NCI-H1048 (cell line): ENCODE results near the gene RAP1B.

Source experiments
- DNase-seq: peaks from one replicate; lab custom pipeline; 2025; lab: John Stamatoyannopoulos, UW

Gene RAP1B

GRCh38 chr12:68612202-68612601, 1.5 kb downstream of the RAP1B start:
- no peak for DNase-seq

GRCh38 chr12:68612697-68613096, 2.0 kb downstream of the RAP1B start:
- DNase-seq, result no peak

- no peak for DNase-seq
Measured at GRCh38 chr12:68613209-68613904, 2.7 kb downstream of the RAP1B start.

GRCh38 chr12:68614105-68614679, 3.5 kb downstream of the RAP1B start:
- no peak for DNase-seq

- no peak for DNase-seq
Measured at GRCh38 chr12:68614769-68615168, 4.1 kb downstream of the RAP1B start.

- no peak for DNase-seq
Measured at GRCh38 chr12:68617160-68617926, 6.6 kb downstream of the RAP1B start.

GRCh38 chr12:68619541-68619940, 8.8 kb downstream of the RAP1B start:
- DNase-seq, result no peak

- DNase-seq, result no peak
Measured at GRCh38 chr12:68620519-68621471, 10.1 kb downstream of the RAP1B start.

- no peak for DNase-seq
Measured at GRCh38 chr12:68621472-68622081, 10.9 kb downstream of the RAP1B start.

- no peak for DNase-seq
Measured at GRCh38 chr12:68622250-68622649, 11.6 kb downstream of the RAP1B start.

- DNase-seq, result no peak
Measured at GRCh38 chr12:68623059-68623458, 12.4 kb downstream of the RAP1B start.

GRCh38 chr12:68623984-68624383, 13.3 kb downstream of the RAP1B start:
- DNase-seq, result no peak

- no peak for DNase-seq
Measured at GRCh38 chr12:68624933-68625332, 14.2 kb downstream of the RAP1B start.

- DNase-seq, result no peak
Measured at GRCh38 chr12:68627673-68628319, 17.1 kb downstream of the RAP1B start.

GRCh38 chr12:68628698-68629097, 18.0 kb downstream of the RAP1B start:
- DNase-seq, result no peak

- no peak for DNase-seq
Measured at GRCh38 chr12:68630050-68630449, 19.4 kb downstream of the RAP1B start.

- no peak for DNase-seq
Measured at GRCh38 chr12:68630598-68630997, 19.9 kb downstream of the RAP1B start.

GRCh38 chr12:68631227-68631626, 20.5 kb downstream of the RAP1B start:
- DNase-seq, result no peak

- DNase-seq, result no peak
Measured at GRCh38 chr12:68632486-68632885, 21.8 kb downstream of the RAP1B start.

- DNase-seq, result no peak
Measured at GRCh38 chr12:68633614-68634558, 23.2 kb downstream of the RAP1B start.
